B cell (primary cell): ENCODE measurements around the gene SLC2A4RG.

Experiments used
- CTCF ChIP-seq: fragments of 200-600 bp; IDR thresholded peaks from one replicate; pipeline ENCODE4 v1.8.0; 2022; ENCODE audit warnings: antibody characterized with exemption, mild to moderate bottlenecking
- EZH2 ChIP-seq: IDR thresholded peaks from 2 replicates; pipeline ENCODE4 v1.6.1; 2012; ENCODE audit warnings: borderline replicate concordance, low read depth, mild to moderate bottlenecking, moderate library complexity, low read length; ENCODE audit not compliant: insufficient read depth, poor library complexity, severe bottlenecking

- no peak for TF ChIP-seq CTCF
- no peak for TF ChIP-seq EZH2
These were observed 47.0 kb upstream of the SLC2A4RG start for GRCh38 chr20:63692436-63693082.
